Endodermal cell (in vitro differentiated cells): Measurements from ENCODE around the gene POU2F3. TPM values are rescaled to one million over a fixed set of nuclear protein-coding genes. Genes with fewer than 3 reads are reported as not detected.

ENCODE experiments used
- DNase-seq: peaks from one replicate; pipeline ENCODE4 v3.0.0-alpha.2; 2017
- H3K27ac ChIP-seq: 2 replicates; pipeline ENCODE4 v1.5.1; 2013; ENCODE audit warnings: mild to moderate bottlenecking, low read depth, low read length, moderate library complexity
- H3K27me3 ChIP-seq: 2 replicates; pipeline ENCODE4 v1.6.1; 2013; ENCODE audit warnings: mild to moderate bottlenecking, low read length, moderate library complexity; ENCODE audit not compliant: insufficient read depth, control insufficient read depth, poor library complexity, severe bottlenecking
- H3K36me3 ChIP-seq: 2 replicates; pipeline ENCODE4 v1.7.0; 2013; ENCODE audit warnings: mild to moderate bottlenecking, low read length, moderate library complexity; ENCODE audit not compliant: control insufficient read depth, insufficient read depth
- H3K4me1 ChIP-seq: one replicate; pipeline ENCODE4 v1.7.0; 2013; ENCODE audit warnings: low read length; ENCODE audit not compliant: control insufficient read depth, insufficient read depth
- H3K4me3 ChIP-seq: 2 replicates; pipeline ENCODE4 v1.5.1; 2013; ENCODE audit warnings: mild to moderate bottlenecking, low read length, moderate library complexity
- H3K9ac ChIP-seq: 2 replicates; pipeline ENCODE4 v1.6.1; 2013; ENCODE audit warnings: mild to moderate bottlenecking, low read length, moderate library complexity; ENCODE audit not compliant: poor library complexity, severe bottlenecking; ENCODE audit errors: extremely low read depth
- H3K9me3 ChIP-seq: 2 replicates; pipeline ENCODE4 v1.6.1; 2013; ENCODE audit warnings: mild to moderate bottlenecking, low read length, moderate library complexity; ENCODE audit not compliant: control insufficient read depth
- H3K27ac Mint-ChIP-seq: 2 replicates; pipeline ENCODE4 v1.8.0; 2020; ENCODE audit warnings: mixed read lengths
- H3K27me3 Mint-ChIP-seq: 2 replicates; pipeline ENCODE4 v1.8.0; 2021; ENCODE audit warnings: mild to moderate bottlenecking, mixed read lengths; ENCODE audit not compliant: insufficient read depth
- H3K36me3 Mint-ChIP-seq: 2 replicates; pipeline ENCODE4 v1.8.0; 2020; ENCODE audit warnings: low read depth, mixed read lengths
- H3K4me1 Mint-ChIP-seq: 2 replicates; pipeline ENCODE4 v1.8.0; 2020; ENCODE audit warnings: mixed read lengths
- H3K4me3 Mint-ChIP-seq: 2 replicates; pipeline ENCODE4 v1.8.0; 2020; ENCODE audit warnings: mild to moderate bottlenecking, moderate library complexity, mixed read lengths
- H3K9me3 Mint-ChIP-seq: 2 replicates; pipeline ENCODE4 v1.8.0; 2020; ENCODE audit warnings: mild to moderate bottlenecking, mixed read lengths
- CTCF ChIP-seq: fragments of 200-600 bp; sonication (generic); conservative IDR thresholded peaks from 2 replicates; pipeline ENCODE4 v1.5.0; 2021; ENCODE audit warnings: antibody characterized with exemption, mild to moderate bottlenecking
- WGBS, 2 experiments: methylation state at CpG; one replicate each; pipeline versions ENCODE4 v1.1.5 to v1.1.7; 2013; ENCODE audit warnings: missing lambda C conversion rate in 2 of 2, mixed read lengths in 1 of 2; ENCODE audit not compliant: insufficient coverage in 1 of 2, insufficient read length in 1 of 2; 5-methylcytosine and 5-hydroxymethylcytosine counted together
- total RNA-seq, 2 donors: library from RNA; stranded (reverse); fragmentation: NEBNext Ultra II Directional in 1 of 2; extraction: Animal tissue kit (Norgen Biotek cat#: 25700) in 1 of 2; gene quantifications; 2 replicates in 1 of 2; 3 replicates in 1 of 2; pipeline ENCODE4 v1.2.1, GENCODE V29; 2021

Gene POU2F3
- total RNA-seq, 2 donors from 2014 or later = 0.46 TPM; not detected in 1

GRCh38 chr11:120259988-120260565 is 20.1 kb downstream of the POU2F3 start:
- peaks cover 8% of the 10 kb centered on the region for H3K4me1 ChIP-seq
- H3K27me3 Mint-ChIP-seq = peaks cover 34% of the 10 kb centered on the region
- no peak overlapping the region for H3K9ac ChIP-seq
- no peak for TF ChIP-seq CTCF
- WGBS, 2 experiments = 87 to 89% methylated on average over 3 to 7 of the region's 7 CpGs
- H3K4me3 Mint-ChIP-seq = no peak overlapping the region
- peaks cover 32% of the 10 kb centered on the region for H3K4me1 Mint-ChIP-seq
- H3K9me3 ChIP-seq = no peaks in the 10 kb centered on the region
- H3K27me3 ChIP-seq = peaks cover 6% of the 10 kb centered on the region
- no peak for DNase-seq
- H3K4me3 ChIP-seq = no peak overlapping the region
- H3K36me3 Mint-ChIP-seq = no peaks in the 10 kb centered on the region
- no peak overlapping the region for H3K27ac Mint-ChIP-seq
- no peaks in the 10 kb centered on the region for H3K36me3 ChIP-seq
- H3K27ac ChIP-seq = no peak overlapping the region
- H3K9me3 Mint-ChIP-seq = no peaks in the 10 kb centered on the region

- Mint-ChIP-seq H3K27me3 (peaks cover 32% of the 10 kb centered on the region), H3K36me3 (no peaks in the 10 kb centered on the region), H3K4me1 (peaks cover 27% of the 10 kb centered on the region), H3K9me3 (no peaks in the 10 kb centered on the region), H3K27ac (no peak overlapping the region), H3K4me3 (no peak overlapping the region)
- 89 to 100% methylated on average over 5 to 7 of the region's 7 CpGs for WGBS, 2 experiments
- Histone ChIP-seq H3K27me3 (peaks cover 4% of the 10 kb centered on the region), H3K36me3 (no peaks in the 10 kb centered on the region), H3K4me1 (peaks cover 6% of the 10 kb centered on the region), H3K4me3 (no peak overlapping the region), H3K9me3 (no peaks in the 10 kb centered on the region), H3K9ac (no peak overlapping the region), H3K27ac (no peak overlapping the region)
- TF ChIP-seq CTCF = no peak
- no peak for DNase-seq
Observed at GRCh38 chr11:120260616-120261015, 20.7 kb downstream of the POU2F3 start.

GRCh38 chr11:120261321-120261720 is 21.4 kb downstream of the POU2F3 start:
- Mint-ChIP-seq H3K27me3 (peaks cover 36% of the 10 kb centered on the region), H3K4me1 (peaks cover 20% of the 10 kb centered on the region), H3K27ac (no peak overlapping the region), H3K4me3 (no peak overlapping the region), H3K36me3 (no peaks in the 10 kb centered on the region), H3K9me3 (no peaks in the 10 kb centered on the region)
- no peak overlapping the region for H3K27ac ChIP-seq
- no peaks in the 10 kb centered on the region for H3K9me3 ChIP-seq
- no peak for DNase-seq
- no peaks in the 10 kb centered on the region for H3K36me3 ChIP-seq
- H3K4me1 ChIP-seq = peaks cover 2% of the 10 kb centered on the region
- no peak overlapping the region for H3K4me3 ChIP-seq
- TF ChIP-seq CTCF = no peak
- H3K27me3 ChIP-seq = no peaks in the 10 kb centered on the region
- no peak overlapping the region for H3K9ac ChIP-seq
